WI38 (cell line): ENCODE measurements around the gene ARHGEF6.

ENCODE experiments used
- H3K4me3 ChIP-seq: 2 replicates; pipeline ENCODE4 v1.5.1; 2011; ENCODE audit warnings: low read depth, mild to moderate bottlenecking, control low read depth, low read length
- TF ChIP-seq, protein P1 (sequence below): IDR thresholded peaks from 2 replicates; pipeline ENCODE4 v1.5.1; 2012; ENCODE audit warnings: low read depth, mild to moderate bottlenecking, control low read depth, low read length

Gene ARHGEF6

DNA sequence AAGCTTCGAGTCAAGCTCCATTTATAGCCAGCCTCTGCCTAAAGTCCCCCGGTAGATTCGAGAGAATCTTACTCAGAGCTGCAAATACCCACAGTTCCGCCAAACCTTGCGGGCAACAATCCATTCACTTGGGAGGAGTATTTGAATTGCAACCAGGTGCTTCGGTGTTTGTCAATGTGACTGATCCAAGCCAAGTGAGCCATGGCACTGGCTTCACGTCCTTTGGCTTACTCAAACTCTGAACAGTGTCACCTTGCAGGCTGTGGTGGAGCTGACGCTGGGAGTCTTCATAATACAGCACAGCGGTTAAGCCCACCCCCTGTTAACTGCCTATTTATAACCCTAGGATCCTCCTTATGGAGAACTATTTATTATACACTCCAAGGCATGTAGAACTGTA, 121.6 kb downstream of the ARHGEF6 start:
- H3K4me3 ChIP-seq = no peak overlapping the region
- TF ChIP-seq, protein P1, sequence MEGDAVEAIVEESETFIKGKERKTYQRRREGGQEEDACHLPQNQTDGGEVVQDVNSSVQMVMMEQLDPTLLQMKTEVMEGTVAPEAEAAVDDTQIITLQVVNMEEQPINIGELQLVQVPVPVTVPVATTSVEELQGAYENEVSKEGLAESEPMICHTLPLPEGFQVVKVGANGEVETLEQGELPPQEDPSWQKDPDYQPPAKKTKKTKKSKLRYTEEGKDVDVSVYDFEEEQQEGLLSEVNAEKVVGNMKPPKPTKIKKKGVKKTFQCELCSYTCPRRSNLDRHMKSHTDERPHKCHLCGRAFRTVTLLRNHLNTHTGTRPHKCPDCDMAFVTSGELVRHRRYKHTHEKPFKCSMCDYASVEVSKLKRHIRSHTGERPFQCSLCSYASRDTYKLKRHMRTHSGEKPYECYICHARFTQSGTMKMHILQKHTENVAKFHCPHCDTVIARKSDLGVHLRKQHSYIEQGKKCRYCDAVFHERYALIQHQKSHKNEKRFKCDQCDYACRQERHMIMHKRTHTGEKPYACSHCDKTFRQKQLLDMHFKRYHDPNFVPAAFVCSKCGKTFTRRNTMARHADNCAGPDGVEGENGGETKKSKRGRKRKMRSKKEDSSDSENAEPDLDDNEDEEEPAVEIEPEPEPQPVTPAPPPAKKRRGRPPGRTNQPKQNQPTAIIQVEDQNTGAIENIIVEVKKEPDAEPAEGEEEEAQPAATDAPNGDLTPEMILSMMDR = no peak

DNA sequence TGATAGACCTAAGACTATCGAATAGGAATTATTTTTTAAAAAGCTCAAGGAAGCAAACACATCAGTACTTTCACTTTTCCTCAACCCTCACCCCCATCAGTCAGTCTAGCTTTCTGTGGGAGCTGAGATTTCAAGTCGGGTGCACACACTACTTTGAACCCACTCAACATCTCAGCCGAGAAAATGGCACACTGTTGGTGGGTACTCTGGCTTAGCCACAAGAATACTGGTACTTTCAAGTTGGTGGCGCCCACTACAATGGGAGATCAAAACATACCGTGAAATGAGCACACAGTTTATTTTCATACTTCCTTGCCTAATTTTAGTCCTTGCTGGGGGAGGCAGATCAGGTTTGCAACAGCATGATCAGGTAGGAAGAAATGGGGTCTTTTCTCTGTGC, 122.6 kb downstream of the ARHGEF6 start:
- TF ChIP-seq, protein P1 = no peak
- H3K4me3 ChIP-seq = no peak overlapping the region

DNA sequence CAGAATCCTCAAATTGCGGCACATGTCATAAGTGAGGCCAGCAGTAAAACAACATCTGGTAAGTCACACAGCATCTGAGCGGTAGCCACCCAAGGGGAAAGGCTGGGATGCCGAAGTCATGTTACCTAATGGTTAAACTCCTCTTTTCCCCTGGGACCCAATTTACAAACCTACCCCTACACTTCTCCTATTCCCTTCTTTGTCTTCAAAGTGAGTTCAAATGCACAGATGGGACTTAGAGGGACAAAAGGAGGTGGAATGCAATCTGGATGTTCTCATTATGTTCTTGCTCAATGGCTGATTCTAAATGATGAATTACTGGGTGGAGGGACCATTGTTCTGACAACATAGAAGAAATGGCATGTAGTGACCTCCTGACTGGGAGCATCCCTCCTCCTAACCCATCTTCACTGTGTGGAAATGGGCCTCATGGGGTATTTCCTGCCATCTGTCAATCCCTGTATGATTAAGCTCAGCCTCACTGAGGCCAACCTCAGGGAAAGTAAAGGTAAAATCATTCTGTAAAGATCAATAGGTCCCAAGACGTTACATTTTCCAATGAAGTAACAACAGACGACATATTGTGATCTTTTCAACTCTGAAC, 124.3 kb downstream of the ARHGEF6 start:
- TF ChIP-seq, protein P1 = no peak
- H3K4me3 ChIP-seq = no peak overlapping the region

DNA sequence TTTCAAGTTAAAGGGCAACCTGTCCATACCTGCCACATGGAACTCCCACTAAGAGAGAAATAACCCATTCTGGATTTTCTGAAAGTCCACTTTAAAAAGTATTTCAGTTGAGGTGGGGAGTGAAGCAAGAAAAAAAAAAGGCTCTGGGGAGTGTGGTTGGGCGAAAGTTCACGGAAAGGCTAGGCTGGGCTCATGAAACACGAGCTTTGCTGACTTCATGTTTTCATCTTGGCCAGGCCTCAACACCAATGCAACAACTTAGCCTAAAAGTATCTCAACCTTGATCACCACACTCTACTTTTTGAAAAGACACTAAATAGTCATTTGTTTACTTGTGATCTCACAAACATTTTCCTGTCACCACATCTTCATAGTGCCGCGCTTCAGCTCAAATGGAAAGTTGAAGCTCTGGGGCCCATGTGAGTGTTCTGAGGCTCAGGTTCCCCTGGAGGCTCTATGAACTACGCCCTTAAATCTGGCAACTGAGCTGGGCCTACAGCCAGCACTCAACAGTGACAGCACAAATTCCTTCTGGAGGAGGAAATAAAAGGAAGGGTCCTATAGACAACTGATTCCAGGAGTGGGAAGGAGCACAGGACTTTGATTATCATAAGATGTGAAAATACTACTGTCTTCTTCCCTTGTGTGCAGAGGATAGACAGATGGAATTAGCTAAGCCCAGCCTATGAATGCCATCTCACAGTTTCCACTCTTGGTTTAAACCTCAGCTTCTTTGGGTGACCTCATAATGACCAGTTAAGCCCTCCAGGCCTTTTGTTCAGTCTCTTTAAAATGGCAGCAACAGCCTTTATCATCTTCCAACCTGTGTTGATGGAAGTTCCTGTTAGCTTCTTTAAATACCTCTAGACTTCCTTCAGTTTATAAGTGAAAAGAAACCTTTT, 127.7 kb downstream of the ARHGEF6 start:
- no peak overlapping the region for H3K4me3 ChIP-seq
- TF ChIP-seq, protein P1 = no peak

DNA sequence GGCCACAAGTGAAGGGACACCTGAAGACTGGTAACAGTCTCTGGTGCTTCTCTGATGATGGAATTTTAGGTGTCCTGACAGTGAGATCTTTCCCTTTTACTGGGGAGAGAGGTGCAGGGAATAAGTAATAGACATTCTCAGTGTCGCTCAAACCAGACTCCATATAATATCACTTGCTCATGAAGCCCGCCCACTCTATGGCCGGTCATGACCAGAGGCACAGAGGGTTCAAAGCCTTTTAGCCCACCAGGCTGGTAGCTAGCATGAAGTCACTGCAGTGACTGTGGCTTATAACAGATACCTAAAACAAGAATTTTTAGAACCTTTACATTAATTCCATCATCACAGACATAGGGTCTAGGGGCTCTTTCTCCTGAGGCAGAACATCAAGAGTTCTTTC, 129.9 kb downstream of the ARHGEF6 start:
- H3K4me3 ChIP-seq = no peak overlapping the region
- TF ChIP-seq, protein P1 = no peak

DNA sequence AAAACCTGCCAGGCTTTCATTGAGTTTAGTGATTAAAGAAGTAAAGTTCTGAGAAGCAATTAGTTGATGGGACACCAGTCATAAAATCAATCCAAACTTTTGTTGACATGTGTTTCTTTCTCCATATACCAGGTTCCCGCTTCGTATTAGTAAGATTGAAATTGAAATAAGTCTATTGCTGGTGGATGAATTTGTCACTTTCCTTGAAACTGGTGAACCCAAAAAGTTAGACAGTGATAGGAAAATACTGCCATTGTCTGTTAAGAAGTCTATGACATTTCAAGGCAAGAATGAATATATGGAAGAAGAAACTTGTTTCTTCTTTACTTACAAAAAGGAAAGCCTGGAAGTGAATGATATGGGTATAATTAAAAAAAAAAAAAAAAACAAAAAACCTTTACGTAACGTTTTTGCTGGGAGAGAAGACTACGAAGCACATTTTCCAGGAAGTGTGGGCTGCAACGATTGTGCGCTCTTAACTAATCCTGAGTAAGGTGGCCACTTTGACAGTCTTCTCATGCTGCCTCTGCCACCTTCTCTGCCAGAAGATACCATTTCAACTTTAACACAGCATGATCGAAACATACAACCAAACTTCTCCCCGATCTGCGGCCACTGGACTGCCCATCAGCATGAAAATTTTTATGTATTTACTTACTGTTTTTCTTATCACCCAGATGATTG, 132.9 kb downstream of the ARHGEF6 start, which contains the start of gene CD40LG:
CD40LG (plus strand) TSS at position 482 of the 684 bp plus-strand sequence; CDS start at position 573, 91 bp downstream.
- H3K4me3 ChIP-seq = no peak within 1 kb of the TSS
- TF ChIP-seq, protein P1 = no peak
